GM21786 (cell line): ENCODE measurements around the gene FBXL20.
"Not testable (repeated sequence)": the region's sequence is repeated elsewhere in the genome, so short reads cannot be mapped to it uniquely, and the experiment has no call there.

Experiments used
- ATAC-seq: cut with Tn5 transposase; IDR thresholded peaks from one replicate; pipeline ENCODE4 v1.9.1; 2021; ENCODE audit not compliant: unreplicated experiment

The FBXL20 gene

DNA sequence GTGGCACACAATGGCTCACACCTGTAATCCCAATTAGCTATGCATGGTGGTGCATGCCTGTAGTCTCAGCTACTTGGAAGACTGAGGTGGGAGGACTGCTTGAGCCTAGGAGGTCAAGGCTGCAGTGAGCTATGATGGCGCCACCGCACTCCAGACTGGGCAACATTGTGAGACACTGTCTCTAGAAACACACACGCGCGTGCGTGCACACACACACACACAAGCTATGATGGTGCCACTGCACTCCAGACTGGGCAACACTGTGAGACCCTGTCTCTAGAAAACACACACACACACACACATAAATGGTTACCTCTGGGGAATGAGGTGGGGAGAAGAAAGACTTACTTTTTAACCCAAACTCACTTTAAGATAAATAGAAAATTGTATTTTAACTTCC, 16.4 kb downstream of the FBXL20 start:
- ATAC-seq = no peak

DNA sequence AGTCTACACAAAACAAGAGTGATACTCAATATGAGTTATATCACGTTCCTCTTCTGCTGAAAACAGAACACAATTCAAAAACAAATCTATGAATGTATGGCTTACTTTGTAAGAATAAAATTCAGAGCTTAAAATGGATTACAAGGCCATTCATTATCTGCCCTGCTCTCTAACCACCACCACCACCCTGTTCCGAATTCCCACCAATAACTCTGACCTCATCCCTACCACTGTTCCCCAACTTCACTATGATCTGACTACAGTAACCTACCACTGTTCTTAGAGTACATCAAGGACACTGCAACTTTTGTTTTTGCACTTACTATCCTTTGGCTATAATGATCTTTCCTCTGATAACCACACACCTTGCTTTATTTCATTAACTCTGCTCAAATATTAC, 21.3 kb downstream of the FBXL20 start:
- no peak for ATAC-seq

DNA sequence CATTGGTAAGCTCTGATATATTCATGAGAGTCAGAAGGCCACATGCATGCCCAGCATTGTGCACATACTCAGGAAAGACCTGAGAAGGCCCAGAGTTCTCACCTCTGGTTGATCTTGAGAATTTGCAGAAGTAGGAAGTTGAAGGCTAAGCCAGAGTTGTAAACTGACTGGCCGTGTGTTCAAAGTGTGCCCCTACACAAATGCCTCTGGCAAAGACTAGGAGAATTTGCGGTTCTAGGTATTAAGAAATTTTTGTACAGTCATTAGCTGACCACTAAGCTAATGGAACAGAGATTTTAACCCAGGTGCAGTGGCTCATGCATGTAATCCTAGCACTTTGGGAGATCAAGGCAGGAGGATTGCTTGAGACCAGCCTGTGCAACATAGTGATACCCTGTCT, 25.0 kb downstream of the FBXL20 start:
- ATAC-seq = no peak

DNA sequence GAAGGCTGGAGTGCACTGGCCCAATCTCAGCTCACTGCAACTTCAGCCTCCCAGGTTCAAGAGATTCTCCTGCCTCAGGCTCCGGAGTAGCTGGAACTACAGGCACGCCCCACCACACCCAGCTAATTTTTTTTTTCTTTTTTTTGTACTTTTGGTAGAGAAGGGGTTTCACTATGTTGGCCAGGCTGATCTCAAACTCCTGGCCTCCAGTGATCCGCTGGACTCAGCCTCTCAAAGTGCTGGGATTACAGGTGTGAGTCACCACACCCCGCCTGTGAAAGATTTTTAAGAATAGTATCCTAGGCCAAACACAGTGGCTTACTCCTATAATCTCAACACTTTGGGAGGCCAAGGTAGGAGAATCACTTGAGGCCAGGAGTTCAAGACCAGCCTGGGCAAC, 33.6 kb downstream of the FBXL20 start:
- not testable (repeated sequence) for ATAC-seq

DNA sequence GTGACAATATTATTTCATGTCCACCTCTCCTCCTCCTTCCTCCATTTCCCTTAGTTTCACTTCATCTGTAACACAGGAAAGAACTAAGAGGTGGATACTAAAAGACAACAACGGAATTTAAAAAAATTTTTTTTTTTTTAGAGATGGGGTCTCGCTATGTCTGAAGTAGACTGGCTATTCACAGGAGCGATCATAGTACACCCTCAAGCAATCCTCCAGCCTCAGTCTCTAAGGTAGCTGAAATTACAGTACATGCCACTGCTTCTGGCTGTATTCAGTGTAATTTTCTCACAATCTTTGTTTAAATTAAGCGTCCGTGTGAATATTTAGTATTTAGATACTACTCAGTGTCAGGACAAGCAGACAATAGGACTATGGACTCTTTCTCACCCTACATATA, 35.6 kb downstream of the FBXL20 start:
- ATAC-seq = no peak

DNA sequence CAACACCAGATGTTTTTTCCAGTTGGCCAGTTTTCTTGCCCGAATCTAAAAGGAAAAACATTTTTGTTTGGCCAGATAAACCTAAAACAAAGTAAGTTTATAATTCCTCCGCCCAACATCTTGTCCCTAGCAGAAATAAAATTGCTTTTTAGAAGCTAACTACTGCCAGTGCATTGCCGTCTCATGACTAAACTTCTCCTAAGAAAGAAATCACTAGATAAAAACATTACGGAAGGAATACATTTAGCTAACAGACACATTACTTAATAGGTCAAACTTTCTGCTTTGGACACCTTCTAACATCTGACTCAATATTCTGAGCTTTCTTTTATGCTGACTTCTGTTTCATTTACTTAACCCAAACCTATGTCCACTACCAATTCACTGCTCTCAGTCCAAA, 36.2 kb downstream of the FBXL20 start:
- ATAC-seq = no peak

DNA sequence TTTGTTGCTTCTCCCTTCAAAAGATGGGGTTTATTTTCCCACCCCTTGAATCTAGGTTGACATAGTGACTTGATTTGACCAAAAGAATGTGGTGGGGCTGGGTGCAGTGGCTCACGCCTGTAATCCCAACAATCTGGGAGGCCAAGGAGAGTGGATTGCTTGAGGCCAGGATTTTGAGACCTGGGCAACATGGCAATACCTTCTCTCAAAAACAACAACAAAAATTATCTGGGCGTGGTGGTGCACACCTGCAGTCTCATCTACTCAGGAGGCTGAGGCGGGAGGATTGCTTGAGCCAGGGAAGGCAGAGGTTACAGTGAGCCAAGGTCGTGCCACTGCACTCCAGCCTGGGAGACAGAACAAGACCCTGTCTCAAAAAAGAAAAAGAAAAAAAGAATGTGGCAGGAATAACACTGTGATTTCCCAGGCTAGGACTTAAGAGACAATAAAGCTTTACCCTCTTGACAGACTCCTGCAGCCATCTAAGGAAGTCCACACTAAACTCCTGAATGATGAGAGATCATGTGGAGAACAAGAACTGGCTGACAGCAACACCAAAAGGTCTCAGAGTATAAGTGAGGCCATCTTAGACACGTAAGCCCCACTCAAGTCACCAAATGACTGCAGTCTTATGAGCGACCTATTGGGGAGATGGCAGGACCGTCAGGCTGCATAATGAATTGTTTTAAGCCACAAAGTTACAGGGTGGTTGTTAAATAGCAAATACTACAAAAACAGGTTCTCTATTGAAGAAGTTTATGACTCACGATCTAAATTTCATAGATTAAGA, 37.0 kb downstream of the FBXL20 start:
- no peak for ATAC-seq

DNA sequence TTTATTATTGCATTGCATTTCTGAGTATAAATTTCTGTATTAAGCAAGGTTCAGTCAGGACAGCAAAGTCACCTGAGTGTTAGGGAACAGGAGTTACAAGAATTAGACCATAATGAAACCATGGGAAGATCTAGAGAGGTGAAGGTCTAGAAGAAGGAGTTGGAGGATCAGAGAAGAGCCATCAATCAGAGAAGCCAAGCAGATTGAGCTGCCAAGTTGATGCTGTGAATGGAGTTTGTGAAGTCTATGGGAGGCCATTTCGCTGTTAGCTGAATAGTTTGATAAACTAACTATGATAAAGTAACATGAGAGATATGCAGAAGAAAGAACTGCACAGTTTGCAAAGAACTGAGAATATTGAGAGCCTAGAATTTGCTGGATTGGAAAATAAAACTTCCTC, 40.4 kb downstream of the FBXL20 start:
- ATAC-seq = no peak

DNA sequence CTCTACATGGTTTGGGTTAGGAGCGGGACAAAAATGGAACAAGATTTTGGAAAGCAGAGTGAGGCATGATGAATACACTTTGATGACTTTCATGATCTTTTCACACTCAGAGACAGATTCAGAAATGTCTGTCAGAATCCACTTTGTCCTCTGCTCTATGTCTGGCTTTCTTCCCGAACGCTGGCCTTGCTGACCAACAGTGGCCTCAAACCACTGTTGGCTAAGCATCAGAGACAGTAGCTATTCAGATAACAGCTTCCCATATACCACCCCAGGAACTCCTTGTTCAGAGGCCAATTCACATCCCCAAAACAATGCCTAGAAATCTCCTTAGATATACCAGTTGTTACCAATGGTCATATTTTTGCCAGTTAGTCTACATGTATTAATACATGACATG, 40.9 kb downstream of the FBXL20 start:
- ATAC-seq = no peak

DNA sequence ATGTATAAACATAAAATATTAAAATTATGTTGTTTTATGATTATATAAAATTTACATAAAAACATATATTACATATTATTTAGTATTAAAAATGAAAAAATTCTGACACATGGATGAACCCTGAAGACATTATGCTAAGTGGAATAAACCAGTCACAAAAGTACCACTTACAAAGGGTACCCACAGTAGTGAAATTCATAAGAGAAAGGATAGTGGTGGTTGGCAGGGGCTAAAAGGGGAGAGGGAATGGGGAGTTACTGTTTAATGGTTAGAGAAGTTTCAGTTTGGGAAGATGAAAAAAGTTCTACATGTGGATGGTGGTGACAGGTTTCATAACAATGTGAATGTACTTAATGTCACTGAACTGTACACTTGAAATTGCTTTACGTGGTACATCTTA, 41.4 kb downstream of the FBXL20 start:
- ATAC-seq = no peak

DNA sequence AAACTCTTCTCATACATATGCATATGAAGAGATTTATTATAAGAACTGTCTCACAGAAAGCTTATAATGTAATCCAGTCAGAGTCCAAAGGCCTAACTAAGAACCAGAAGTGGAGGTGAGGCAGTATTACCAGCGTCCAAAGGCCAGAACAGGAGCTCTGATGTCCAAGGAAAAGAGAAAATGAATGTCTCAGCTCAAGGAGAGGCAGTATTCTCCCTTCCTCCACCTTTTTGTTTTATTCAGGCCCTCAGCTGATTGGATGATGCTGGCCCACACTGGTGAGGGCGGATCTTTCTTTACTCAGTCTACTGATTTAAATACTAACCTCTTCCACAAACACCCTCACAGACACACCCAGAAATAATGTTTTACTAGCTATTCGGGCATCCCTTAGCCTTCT, 43.4 kb downstream of the FBXL20 start:
- ATAC-seq = no peak

DNA sequence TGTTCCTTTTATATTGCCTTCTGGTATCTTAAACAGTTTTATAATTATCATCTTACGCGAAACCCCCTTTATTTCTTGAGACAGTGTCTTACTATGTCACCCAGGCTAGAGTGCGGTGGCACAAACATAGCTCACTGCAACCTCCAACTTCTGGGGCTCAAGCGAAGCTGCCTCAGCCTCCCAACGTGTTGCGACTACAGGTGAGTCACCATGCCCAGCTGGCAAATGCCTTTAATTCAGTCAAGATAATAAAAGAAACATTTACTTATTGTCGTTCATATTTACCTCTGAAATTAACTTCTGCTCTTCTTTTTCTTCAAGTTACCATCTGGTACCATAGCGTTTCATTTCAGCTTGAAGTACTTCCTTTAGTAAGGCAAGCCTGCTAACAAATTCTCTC, 43.9 kb downstream of the FBXL20 start:
- ATAC-seq = no peak

DNA sequence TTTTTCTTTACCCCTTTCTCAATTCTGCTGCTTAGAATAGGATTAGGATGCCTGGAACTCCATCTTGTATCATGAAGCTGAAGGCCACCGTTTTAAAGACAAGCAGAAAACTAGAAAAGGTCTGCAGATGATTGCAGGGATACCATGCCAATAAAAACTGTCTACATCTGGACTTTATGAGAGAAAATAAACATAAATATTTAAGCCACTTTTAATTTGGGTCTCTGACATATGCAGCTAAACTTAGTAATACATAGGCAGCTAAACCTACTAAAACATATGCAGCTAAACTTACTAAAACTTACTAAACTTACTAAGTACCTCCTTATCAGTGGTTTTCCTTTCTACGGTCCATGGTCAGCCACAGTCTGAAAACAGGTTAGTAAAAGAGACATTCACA, 48.4 kb downstream of the FBXL20 start:
- no peak for ATAC-seq

DNA sequence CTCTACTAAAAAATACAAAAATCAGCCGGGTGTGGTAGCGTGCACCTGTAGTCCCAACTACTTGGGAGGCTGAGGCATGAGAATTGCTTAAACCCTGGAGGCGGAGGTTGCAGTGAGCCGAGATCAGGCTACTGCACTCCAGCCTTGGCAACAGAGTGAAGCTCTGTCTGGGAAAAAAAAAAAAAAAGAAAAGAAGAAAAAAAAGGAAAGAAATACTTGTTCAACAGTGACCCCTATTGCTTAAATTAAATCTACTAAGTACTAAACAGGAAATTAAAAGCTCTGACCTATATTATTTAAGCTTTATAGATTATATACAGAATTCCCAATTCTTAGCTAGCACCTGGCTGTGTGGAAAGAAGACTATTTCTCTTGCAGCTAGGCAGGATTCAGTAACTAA, 48.9 kb downstream of the FBXL20 start:
- ATAC-seq = no peak

DNA sequence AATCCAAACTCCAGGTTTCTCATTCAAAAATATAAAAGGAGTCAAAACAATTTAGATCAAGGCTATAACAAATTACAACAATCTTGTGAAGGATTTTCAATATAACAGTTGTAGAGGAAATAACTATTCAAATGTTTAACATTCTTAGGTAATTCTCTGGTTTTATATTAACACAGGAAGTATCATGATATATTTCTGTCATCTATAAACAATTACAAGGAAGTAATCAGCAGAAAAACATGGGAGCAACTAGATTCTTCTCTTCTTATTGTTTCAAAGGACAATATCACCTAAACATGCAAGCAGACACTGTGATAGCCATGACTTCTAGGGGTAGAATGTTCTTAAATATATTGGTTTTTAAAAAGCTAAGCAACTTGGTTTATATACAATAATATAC, 49.9 kb downstream of the FBXL20 start:
- ATAC-seq = no peak

DNA sequence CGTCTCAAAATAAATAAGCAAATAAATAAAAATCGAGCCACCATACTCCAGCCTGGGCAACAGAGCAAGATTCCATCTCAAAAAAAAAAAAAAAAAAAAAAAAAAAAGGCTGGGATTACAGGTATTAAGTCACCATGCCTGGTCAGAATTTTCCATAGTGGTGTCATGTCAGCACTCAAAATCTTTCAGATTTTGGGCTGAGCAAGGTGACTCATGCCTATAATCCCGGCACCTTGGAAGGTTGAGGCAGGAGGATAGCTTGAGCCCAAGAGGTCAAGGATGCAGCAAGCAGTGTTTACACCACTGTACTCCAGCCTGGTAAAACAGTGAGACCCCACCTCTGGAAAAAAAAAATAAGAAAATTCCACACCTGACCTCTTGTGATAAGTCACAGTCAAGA, 52.2 kb downstream of the FBXL20 start:
- no peak for ATAC-seq

DNA sequence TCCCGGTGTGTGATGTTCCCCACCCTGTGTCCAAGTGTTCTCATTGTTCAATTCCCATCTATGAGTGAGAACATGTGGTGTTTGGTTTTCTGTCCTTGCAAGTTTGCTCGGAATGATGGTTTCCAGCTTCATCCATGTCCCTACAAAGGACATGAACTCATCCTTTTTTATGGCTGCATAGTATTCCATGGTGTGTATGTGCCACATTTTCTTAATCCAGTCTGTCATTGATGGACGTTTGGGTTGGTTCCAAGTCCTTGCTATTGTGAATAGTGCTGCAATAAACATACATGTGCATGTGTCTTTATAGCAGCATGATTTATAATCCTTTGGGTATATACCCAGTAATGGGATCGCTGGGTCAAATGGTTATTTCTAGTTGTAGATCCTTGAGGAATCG, 54.6 kb downstream of the FBXL20 start:
- not testable (repeated sequence) for ATAC-seq

DNA sequence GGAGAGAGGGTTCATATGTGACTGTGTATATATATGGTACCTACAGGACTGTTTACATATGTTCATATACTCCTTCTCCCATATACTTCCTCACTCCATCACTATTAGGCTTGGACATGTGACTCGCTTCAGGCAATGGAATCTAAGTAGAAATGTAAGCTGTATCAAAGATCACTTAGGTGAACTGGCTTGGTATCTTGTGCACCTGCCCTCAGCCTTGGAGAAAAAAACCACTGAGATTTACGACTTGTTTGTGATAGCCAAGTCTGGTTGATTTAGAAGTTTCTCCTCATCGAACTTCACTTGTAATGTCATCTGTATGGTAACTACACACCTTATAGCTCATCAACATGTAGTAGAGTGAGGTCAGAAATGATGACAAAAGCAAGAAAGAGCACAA, 59.9 kb downstream of the FBXL20 start:
- no peak for ATAC-seq

DNA sequence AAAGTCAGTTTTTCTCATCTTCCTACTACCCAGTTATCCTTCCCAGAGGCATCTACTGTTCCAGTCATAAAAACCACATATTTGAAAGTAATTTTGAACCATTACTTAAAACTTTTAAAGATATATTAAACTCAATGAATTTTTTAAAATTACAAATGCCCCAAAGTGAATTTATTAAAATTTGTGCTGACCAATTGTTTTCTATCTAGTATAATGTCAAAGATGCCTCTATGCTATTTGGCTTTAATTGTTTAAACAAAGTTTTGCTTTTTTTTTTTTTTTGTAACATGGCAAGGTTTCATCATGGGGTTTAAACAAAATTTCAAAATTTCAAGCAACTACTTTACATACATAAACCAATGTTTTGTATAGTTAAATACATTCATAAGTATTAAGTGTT, 60.7 kb downstream of the FBXL20 start:
- ATAC-seq = no peak

DNA sequence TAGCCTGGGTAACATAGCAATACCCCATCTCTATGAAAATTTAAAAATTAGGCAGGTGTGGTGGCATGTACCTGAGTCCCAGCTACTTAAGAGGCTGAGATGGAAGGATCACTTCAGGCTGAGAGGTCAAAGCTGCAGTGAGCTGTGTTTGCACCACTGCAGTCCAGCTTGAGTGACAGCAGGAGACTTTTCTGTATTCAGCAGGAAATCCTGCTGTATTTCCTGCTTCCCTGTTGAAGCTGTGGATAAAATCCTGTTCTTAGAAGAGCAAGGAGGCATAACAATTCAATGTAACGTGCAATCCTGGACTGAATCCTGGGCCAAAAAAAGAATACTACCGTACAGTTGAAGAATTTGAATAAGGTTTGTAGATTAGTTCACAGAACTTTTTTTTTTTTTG, 62.2 kb downstream of the FBXL20 start:
- ATAC-seq = no peak

DNA sequence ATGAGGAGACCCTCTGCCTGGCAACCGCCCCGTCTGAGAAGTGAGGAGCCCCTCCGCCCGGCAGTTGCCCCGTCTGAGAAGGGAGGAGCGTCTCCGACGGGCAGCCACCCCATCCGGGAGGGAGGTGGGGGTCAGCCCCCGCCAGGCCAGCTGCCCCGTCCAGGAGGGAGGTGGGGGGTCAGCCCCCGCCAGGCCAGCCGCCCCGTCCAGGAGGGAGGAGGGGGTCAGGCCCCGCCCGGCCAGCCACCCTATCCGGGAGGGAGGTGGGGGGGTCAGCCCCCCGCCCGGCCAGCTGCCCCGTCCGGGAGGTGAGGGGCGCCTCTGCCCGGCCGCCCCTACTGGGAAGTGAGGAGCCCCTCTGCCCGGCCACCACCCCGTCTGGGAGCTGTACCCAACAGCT, 63.8 kb downstream of the FBXL20 start:
- ATAC-seq = not testable (repeated sequence)

DNA sequence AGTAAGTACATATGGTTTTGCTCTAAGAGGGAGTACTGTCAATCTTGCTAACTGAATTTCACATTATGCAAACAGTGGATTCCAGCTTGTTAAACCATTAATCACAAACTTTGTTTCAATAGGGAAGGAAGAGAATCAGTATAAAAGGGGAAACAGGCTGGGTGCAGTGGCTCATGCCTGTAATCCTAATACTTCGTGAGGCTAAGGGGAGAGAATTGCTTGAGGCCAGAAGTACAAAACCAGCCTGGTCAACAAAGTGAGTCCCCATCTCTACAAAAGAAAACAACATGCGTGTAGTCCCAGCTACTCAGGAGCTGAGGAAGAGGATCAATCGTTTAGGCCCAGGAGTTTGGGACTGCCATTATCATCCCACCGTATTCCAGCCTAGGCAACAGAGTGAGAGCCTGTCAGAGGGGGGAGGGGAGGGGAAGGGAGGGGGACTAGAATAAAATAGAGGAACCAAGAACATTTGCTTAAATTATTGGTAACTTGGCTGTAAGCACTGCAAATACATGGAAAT, 65.7 kb downstream of the FBXL20 start:
- no peak for ATAC-seq
